AG09319 (cell line): Measurements from ENCODE around the gene NUDT16.

Experiments
- DNase-seq: peaks from one replicate; pipeline ENCODE4 v3.0.0-alpha.2; 2010; ENCODE audit warnings: low read depth; ENCODE audit errors: extremely low read depth
- TF ChIP-seq, protein P1 (sequence below): IDR thresholded peaks from 2 replicates; pipeline ENCODE4 v1.5.1; 2011; ENCODE audit warnings: low read depth, mild to moderate bottlenecking, inconsistent platforms, low read length, moderate library complexity

Gene NUDT16

DNA sequence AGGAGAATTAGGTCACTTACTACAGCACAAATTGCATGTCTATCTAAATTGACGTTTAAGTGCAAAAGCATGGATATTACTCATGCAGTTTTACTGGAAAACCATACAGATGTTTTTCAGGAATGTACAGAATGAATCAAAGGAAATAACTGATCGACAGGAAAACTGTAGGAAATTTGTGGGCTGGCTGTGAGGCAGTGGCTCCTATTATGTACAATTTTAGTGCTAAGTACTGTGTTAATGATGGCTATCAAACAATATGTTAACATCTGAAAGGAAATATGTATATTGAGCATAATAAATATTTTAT is 6.9 kb downstream of the NUDT16 start:
- no peak for DNase-seq
- TF ChIP-seq, protein P1, sequence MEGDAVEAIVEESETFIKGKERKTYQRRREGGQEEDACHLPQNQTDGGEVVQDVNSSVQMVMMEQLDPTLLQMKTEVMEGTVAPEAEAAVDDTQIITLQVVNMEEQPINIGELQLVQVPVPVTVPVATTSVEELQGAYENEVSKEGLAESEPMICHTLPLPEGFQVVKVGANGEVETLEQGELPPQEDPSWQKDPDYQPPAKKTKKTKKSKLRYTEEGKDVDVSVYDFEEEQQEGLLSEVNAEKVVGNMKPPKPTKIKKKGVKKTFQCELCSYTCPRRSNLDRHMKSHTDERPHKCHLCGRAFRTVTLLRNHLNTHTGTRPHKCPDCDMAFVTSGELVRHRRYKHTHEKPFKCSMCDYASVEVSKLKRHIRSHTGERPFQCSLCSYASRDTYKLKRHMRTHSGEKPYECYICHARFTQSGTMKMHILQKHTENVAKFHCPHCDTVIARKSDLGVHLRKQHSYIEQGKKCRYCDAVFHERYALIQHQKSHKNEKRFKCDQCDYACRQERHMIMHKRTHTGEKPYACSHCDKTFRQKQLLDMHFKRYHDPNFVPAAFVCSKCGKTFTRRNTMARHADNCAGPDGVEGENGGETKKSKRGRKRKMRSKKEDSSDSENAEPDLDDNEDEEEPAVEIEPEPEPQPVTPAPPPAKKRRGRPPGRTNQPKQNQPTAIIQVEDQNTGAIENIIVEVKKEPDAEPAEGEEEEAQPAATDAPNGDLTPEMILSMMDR, result no peak

DNA sequence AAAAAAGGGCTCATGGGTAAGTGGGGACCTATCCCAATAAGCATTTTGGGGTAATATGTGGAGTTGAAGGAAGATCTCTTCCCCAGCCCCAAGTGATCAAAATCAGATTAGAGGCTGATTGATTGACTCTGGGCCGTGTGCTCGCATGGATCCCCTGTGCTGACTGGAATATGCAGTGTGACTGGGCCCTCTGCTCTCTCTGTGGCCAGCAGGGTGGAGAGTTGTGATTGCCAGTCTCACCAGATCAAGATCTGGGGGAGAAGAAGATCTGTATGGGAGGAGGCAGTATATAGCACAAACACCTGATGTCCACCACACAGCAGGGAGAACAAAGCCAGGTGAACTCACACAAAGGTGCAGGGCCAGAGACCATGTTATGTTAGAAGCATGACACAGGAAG is 8.8 kb downstream of the NUDT16 start:
- no peak for DNase-seq
- TF ChIP-seq, protein P1, result no peak

DNA sequence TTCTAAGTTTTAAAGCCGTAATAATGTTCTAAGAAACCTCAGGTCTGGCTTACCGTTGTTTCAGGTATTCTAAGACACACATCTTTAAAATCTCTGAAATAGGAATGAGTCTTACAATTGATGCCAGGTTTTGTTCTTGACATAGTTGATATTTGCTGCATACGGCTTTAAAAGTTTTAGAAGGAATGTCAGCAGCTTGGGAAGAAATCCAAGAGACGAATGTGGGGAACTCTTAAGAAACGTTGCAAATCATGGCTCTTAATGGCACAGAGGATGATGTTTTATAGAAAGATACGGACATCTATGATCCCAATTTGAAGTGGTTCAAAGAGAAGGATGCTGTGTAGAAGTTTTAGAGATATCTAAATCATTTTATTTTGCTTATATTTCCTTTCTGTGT is 11.5 kb downstream of the NUDT16 start:
- DNase-seq, result no peak
- TF ChIP-seq, protein P1, result no peak

DNA sequence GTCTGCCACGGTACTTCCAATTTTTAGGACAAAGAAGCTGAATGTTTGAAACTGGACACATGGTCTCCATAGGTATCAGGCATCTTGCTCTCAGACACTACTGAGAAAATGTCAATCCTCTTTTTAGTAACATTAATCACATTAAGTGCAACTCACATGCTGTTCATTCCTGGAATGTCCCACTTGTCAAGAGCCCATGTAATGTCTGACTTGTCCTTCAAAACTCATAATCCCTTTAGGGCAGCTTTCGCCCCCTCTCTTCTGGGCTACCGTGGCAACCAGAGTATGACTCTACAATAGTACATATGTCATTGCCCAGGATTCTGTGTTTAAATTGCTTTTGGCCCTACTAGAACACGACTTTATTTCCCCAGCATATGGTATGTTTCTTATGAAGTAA is 12.3 kb downstream of the NUDT16 start:
- DNase-seq, result no peak
- TF ChIP-seq, protein P1, result no peak

DNA sequence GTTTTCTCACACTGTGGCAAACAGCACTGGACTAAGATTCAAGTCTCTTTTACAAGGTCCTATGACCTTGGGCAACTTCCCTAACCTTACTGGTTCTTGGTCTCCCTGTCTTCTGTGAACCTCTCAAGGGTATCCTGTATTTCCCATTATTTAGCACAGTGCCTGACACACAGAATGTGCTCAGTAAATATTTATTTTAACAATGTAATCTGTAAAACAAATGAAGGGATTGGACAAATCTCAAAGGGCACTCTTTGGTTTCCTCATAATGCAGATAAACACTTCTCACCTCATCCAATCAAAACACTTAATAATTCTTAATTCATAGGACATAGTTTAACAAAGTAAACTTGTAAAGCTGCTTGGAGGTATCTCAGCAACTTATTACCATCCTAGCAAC is 12.8 kb downstream of the NUDT16 start:
- TF ChIP-seq, protein P1, result no peak
- DNase-seq, result no peak

DNA sequence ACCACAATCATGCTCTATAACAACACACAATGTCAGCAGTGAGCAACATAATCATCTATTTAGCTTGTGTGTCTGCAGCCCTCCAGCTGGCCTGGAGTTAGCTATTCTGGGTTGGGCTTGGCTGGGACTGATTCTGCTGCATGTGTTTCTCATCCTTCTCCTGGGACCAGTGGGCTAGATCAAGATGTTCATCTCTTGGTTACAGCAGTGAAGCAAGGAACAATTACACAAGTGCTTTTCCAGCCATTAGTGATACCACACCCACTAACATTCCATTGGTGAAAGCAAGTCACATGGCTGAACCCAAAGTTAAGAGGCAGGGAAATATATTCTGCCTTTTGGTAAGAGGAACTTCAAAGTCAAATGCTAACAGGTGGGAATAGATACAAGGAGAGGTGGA is 14.6 kb downstream of the NUDT16 start:
- DNase-seq, result no peak
- TF ChIP-seq, protein P1, result no peak

DNA sequence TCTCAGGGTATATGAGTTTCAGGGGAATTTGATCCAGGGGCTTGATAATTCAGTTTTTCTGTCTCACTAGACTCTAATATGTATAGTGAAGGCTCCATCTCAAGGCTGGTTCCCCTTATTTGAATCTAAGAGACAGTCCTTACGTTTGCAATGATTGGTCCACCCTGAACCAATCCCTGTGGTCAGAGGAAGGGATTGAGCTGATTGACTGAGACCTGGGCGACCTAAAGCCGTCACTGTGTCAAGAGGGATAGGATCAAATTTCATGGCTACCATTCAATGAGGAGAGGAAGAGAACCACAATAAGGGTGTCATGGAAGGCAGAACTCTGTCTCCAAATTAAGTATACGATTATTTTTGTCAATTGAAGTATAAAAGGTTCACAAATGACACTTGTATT is 16.3 kb downstream of the NUDT16 start:
- TF ChIP-seq, protein P1, result no peak
- no peak for DNase-seq
